Activated gamma-delta T cell treated with Interleukin-2 at 50 U/mL for 16 hours (primary cell): ENCODE data around the gene CDH2.
"Not testable (repeated sequence)": the region's sequence is repeated elsewhere in the genome, so short reads cannot be mapped to it uniquely, and the experiment has no call there.

ENCODE experiments used
- DNase-seq: peaks from one replicate; pipeline ENCODE4 v3.0.0-alpha.2; 2020

CDH2 gene

DNA sequence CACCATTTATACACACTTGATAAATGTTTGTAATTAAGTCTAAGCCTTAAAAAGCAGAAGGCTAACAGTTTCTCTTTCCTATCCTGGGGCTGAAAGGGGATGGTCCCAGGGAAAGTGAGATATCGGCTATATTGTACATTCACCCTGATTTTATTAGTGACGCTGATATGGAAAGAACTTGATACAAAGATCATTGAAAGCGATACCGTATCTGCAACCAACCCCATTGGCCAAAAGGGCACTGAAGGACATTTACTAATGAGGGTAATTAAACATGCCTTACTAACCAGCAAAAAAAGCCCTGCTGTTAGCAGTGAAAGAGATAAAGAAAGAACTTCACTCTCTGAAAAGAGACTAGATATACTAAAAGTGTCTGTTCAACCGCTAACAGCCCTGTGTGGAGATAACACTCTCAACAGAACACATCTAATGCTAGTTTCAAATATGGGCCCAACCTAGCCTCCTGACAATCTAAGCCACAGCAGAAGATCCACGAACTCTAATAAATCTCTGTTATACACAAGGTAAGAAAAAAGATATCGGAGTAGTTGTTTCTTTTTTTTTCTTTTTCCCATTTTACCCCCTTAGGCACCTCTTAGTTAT lies 200.0 kb downstream of the CDH2 start:
- no peak for DNase-seq

DNA sequence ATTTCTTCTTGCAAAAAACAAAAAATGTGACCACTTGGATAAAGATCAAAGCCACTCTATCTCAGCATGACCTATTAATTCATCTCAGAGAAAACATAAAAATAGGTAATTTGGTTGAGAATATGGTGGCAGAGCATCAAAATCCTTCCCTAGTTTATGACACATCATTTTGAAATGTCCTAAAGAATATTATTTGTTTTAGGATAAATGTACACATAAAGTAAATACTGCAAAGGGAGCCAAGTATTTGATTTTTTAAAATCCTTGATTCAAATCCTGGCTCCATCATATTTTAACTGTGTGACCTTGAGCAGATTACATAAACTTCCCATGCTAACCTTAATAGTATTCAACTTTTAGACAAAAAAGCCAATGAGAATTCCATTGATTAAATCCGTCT lies 206.6 kb downstream of the CDH2 start:
- no peak for DNase-seq

DNA sequence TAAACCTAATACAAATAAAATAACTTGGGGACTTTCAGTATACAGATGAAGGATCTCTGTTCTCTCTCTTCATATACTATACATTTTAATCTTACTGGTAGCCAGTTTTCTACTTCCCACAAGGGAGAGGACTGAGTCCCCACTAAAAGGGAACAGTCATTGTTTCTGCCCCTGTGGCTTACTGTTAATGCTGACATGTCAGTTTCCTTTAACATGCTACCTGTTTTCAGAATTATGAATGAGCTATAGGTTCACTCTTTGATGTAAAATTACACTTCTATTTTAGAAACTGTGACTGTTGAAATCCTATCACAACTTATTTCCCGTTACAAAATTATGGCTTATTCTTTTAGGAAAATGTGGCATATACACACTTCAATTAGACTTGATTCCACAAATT lies 207.7 kb downstream of the CDH2 start:
- DNase-seq = no peak

DNA sequence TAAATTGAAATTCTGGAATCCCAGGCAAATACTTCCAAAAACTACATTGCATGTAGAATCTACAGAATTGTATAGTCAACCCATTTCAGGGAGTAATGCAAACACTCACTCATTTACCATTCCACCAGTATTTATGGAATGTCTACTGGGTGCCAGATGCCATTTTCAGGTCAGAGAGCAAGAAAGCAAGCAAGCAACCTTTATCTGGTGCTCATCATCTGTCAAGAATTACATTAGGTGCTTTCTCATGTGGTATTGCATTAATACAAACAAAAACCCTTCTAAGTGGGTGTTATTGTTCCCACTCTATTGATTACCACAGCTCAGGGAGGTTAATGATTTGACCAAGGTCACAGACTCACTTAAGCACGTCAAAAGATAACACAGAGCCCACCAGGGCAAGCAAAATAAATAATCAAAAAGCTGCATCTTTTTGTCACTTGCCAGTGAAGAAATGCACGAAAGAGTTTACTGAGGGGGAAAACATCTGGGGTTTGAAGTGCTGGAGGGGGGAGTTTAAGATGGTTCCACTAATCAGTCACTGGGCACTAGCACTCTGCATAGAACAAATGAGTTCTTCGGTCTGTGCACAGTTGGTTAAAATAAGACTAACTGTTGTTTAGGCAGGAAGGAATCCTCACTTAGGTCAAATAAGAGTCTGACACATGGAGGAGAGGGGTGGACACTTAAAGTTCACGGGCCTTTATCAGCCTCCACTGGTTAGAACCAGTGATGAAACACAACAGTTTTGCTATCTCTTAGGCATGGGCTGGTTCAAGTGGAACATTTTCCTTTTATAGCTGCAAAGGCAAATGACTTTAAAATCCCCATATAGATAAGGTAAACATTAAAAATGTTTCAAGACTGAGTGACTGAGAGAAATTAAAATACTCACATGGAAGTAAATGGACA lies 208.8 kb downstream of the CDH2 start:
- no peak for DNase-seq

DNA sequence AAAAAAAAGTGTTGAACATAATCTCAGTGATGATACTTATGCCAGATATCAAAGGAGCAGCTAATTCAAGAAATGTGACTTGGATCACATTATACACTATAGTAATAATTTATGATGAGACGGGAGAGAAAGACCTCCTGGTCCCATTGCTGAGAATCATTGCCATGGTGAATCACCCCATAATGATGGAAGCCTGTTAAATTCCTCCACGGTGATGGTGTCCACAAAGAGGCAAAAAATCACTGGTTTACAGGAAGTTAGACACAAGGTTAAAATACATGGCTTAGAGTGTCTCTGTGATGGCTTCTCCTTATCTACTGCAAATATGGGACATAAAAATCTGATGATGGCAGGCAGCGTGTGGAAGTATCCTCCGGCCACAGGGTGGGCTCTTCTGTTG lies 210.0 kb downstream of the CDH2 start:
- DNase-seq = no peak

DNA sequence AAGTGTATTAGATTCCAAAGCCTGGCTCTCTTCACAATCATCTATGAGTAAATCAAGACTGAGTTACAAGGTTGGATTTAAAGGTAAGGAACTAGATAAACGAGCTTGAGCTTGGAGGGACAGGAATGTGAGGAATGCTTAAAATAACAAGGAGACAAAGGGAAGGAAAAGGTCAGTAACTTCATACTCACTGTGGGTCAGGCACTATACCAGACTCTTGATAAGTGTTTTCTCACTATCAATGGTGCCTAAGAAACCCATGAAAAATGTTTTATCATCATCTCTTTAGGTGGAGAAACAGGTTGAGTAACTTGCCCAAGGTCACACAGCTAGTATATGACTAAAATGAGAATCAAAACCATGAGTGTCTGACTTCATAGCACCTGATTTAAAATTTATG lies 212.1 kb downstream of the CDH2 start:
- DNase-seq = no peak

DNA sequence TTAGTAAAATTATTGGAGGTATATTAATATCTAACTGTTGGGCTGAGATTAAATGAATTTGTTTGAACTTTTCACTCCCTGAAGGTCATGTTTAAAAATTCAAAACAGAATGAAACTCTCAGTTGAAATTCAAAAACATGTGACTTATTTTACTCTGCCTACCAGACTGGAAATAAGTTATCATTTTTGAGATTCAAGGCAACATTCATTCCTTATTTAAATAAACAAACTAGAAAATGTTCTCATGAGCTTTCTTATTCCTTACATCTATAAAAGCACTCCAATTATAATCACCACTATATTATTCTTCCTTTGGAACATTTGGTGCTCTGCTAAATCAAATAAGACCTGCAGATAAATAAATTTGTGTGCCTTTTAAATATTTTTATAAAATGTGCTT lies 217.8 kb downstream of the CDH2 start:
- no peak for DNase-seq

DNA sequence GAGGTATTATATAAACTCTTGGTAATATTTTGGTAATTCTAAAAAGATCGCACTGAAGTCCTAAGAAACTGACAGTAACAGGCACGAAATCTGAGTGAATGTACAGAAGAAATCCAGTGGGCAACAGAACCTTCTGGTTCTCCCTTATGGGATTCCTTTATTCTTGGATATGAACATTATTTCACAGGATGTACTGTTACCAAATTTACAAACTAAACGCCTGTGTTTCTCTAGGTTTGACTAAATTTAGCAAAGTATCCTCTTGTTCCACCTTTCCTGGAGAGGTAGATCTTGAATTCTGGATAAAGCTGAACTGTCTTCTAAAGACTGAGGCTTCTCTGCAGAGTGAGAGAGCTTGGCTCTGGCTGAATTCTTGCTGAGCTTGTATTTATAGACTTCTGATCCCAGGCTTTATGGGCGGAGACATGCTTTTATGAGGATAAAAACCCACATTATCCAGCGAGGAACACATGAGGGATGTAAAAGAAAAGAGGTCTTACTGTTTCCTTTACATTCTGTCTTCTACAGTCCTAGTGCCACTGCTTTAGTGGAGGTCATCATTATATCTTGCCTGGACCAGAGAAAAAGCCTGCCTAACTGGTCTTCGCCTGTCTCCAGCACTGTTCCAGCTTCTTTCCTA lies 220.8 kb downstream of the CDH2 start:
- no peak for DNase-seq

DNA sequence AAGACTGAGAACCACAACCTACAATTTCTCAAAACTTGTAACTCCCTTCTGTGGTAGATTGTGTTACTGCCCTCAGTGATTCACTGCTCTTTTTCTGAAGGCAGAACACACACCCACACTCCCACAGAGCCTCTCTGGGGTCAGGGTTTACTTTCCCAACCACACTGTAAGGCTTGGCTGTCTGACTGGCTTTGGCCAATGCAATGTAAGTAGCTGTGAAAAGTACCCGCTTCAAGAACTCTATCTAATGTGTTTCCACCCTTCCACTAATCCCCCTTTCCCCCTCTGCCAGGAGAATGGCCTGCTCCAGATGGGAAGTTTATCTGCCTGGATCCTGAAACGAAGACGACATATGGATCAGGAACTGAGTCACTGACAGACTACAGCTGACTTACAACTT lies 222.7 kb downstream of the CDH2 start:
- DNase-seq = no peak

DNA sequence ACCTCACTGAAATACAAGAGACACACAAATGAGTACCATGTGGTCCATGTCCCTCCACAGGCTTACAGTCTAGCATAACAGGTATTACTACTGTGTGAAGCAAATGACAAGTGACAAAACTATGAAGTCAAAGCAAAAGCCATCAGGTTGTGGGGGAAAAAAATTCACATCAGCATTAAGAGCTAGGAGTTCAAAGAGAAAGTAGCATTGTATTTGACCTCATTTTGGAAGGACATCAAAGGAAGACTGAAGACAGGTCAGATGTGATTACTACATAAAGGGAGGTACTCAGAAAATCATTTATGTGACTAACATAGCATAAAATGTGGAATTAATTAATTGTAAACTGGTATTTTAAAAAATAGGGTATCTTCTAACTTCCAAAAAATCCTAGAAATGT lies 224.2 kb downstream of the CDH2 start:
- DNase-seq = no peak

DNA sequence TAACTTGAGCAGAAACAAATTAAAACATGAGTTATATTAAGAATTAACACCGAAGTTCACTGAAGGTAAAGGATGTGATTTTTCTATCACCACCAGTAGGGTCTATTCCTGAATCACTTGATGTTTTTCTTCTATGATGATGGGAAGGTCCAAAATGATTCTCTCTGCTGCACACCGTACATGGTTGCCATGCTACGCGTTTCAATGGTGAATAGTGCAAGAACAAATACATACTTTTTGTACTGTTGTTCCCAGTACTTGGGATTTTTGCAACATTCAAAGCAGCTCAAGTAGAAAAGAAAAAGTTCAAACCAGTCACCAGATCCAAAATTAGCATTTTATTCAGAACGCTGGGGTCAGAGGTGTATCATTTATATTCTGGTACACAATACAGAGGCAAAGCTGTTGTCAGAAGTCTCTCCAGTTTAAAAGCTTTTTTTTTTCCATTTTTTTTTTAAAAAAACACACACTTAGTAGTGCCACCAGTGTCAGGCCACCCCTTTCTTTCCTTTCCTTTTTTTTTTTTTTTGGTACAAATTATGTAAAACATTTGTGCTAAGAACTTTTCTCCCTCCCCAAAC lies 226.2 kb downstream of the CDH2 start:
- no peak for DNase-seq

DNA sequence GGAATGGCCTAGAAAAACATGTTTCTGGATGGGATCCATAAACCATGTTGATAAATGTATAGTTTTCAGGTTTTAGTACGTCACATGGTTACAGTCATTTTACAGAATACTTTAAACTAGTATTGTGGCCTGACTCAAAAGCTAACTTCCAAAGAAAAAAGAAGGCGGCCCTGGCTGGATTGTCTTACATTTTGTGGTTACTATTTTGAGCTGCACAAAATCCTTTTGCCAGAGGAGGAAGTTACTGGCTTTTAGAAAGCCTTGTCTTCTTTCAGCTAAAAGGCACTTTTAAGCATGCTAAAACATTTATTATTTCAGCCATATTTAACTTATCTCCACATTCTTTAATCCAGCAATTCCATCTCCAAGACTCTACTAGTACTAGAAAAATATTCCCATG lies 227.9 kb downstream of the CDH2 start:
- no peak for DNase-seq

DNA sequence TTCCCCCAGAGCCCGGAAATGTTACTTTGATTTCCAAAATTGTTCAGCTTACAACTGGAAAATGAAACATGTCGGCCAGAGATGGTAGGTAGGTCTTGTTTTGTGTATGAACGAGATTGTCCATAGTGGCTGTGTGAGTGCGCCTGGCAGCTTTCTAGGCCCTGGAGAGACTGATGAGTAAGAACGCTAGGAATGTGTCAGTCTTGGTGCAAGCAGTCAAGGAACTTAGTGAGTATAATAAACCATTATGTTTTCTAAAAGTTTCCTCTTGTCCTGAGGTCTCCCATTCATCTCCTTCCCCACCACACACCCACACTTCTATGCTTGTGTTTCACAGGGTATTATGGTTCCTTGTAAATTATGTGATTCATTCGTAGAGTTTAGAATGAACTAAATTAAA lies 234.2 kb downstream of the CDH2 start:
- no peak for DNase-seq

DNA sequence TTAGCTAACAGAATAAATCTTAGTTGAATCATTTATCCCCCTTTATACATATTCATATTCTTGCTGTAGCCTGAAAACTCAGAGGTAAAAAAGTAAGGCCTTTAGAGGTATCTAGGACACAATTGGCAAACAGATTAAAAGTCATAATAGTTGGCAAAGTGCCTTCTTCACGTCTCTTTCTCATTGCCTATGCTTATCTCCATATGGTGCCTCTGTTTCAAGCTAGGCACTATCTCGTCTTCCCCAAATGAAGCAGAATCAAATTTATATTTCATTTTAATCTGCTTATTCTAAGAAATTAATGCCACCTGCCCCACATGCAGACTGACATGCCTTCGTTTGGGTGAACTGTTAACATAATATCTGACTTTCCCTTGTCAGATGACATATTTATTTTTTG lies 245.4 kb downstream of the CDH2 start:
- DNase-seq = no peak

DNA sequence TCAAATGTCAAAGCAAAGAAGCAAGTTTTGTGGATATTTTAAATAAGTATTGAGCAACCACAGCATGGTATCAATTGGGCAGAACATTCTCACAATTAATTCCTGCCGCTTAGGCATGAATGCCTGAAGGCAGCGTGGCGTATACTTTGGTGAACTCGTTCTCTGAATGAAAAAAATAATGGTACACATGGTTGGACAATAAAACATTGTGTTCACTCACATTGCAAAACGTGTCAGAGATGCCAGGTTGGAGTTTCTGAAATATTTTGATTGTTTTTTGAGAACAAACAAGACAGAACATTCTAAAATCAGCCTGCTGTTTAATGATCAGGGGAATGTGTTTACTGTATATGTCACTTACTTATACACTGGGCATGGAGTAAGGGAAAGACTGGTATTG lies 254.2 kb downstream of the CDH2 start:
- no peak for DNase-seq

DNA sequence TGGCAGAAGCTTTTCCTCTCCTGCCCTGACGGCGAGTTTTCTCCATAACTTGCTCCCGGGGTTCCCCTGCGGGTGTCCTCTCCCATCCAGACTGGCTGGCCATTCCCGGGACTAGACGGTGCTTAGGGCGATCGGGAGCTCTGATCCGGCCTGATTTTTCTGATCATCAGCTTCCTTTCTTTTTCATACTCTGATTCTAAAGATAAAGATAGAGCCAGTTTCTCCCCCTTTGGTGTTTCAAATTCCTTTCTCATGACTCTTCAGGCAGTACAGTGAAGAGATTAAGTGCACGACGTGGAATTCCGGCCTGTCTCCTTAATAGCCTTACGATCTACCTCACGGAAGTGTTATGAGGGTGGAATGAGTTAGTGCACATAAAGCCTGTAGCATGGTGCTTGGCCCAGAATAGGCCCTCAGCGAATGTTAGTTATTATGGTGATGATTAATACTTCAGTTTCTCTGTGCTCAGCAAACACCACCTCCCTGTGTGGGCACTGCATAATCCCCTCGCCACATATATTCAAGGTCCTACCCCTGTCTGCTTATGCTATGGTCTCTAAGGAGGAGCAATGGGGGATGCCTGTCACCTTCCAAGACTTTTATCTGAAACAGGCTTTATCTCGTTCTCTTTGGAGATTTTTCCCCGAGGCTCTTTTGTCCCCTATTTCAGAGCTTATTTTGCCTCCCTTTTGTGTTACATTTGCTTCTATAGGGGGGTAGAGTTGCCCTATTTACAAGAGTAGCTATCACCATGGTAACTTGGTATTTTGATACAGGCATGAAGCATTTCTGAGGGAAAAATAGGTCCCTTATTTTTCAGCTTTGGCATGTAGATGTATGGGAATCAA lies 254.8 kb downstream of the CDH2 start:
- DNase-seq = no peak

DNA sequence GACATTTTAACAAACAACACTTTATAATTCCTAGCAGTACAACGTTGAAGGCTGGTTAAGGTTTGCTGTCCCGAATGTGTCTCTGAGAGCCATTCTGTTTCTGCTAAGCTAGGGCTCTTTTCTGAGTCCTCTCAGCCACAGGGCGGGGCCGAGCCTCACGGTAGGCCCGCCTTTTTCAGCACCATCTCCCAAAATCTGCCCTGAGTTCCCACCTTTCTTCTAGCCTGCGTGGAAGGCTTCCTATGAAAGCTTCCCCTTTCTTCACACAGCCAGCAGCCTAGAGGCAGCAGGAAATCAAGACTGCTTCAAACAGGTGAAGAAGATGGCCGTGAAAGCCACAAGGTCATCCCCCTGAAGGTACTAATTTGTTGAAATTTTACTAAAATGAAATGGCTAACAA lies 255.5 kb downstream of the CDH2 start:
- no peak for DNase-seq

DNA sequence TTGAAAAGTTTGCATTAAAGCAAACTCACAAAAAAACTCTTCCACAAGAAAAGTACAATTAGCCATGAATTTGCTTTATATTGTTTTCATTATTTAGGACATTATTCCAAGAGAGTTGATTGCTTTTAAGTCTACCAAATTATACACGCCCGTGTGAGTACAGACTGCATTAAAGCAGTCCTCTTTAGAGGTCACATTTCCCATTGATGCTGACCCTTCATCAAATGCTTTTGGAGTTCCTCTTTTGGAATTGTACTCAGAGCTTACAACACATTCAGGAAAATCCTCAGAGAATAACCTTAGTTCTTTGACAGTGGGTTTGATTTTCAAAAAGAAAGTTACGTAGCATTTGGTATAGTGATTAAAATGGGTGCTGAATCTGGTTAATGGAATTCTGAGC lies 256.1 kb downstream of the CDH2 start:
- no peak for DNase-seq

DNA sequence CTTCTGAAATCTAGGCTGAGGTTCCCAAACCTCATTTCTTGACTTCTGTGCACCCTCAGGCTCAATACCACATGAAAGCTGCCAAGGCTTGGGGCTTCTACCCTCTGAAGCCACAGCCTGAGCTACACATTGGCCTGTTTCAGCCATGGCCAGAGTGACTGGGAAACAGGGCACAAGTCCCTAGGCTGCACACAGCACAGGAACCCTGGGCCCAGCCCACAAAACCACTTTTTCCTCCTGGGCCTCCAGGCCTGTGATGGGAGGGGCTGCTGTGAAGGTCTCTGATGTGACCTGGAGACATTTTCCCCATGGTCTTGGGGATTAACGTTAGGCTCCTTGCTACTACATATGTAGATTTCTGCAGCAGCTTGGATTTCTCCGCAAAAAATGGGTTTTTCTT lies 270.7 kb downstream of the CDH2 start:
- DNase-seq = not testable (repeated sequence)

DNA sequence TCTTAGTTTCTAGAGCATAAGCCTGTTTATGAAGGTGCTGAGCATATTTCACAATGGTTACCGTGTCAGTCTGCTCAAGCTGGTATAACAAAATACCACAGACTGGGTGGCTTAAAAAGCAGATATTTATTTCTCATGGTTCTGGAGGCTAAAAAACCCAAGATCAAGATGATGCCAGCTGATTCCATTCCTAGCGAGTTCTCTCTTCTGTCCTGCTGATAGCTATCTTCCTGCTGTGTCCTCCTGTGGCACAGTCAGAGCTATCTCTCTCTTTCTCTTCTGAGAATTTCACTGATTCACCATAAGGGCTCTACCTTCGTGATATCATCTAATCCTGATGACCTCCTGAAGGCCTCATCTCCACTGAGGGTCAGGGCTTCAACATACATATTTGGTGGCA lies 273.0 kb downstream of the CDH2 start:
- no peak for DNase-seq

DNA sequence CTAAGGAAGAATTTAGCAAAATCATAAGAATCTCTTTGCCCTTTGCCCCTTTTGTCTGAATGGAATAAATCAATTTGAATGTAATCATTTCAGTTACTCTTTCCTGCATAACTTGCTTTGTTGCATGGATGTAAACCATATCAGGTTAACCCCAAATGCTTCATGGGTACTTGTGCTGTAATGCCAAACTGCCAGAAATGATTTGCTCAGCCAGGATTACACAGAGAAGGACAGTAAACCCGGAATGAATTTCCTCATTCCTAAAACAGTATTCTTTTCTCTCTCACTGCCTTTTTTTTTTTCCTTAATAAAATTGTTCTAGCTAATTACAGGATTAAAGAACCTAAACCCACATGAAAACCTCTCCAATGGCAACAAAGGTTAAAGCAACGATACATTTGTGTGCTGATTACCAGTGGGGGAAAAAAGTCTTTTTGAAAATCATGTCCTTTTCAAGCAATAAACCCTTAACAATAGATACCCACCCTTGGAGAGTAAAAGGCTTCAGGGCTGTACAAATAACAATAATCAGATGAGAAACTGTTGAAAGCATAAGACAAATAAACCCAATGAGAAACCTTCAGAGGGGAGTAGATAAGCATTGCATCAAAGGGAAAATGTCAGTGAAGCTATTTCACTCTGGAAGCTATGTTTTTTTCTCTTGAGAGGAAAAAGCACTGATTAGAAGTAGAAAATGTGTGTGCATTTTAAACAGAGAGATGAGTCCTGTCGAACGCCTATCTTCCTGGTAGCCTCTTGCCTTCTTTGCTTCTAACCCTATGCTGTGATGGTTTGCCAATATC lies 275.3 kb downstream of the CDH2 start:
- no peak for DNase-seq
